Testis (tissue), 3 donors: ENCODE measurements around the gene LHFPL3. TPM values are rescaled to one million over a fixed set of nuclear protein-coding genes. Genes with fewer than 3 reads are reported as not detected.

Source experiments
- DNase-seq: peaks from one replicate; pipeline ENCODE4 v3.0.0-alpha.2; 2019
- H3K27ac ChIP-seq, 2 donors: fragments of 200-600 bp; sonication (generic); one replicate each; pipeline ENCODE4 v1.5.1; 2019
- H3K27me3 ChIP-seq: fragments of 200-600 bp; sonication (generic); one replicate; pipeline ENCODE4 v1.5.1; 2019
- H3K36me3 ChIP-seq: fragments of 200-600 bp; sonication (generic); one replicate; pipeline ENCODE4 v1.5.1; 2017; ENCODE audit warnings: low read depth; ENCODE audit errors: missing control alignments
- H3K4me1 ChIP-seq: fragments of 200-600 bp; sonication (generic); one replicate; pipeline ENCODE4 v1.5.1; 2019
- H3K4me3 ChIP-seq, 2 donors: fragments of 200-600 bp; sonication (generic); one replicate each; pipeline ENCODE4 v1.5.1; 2017 to 2019
- H3K9me3 ChIP-seq: fragments of 200-600 bp; sonication (generic); one replicate; pipeline ENCODE4 v1.5.1; 2017
- POLR2A ChIP-seq: fragments of 450-650 bp; IDR thresholded peaks from one replicate; pipeline ENCODE4 v1.6.1; 2017; ENCODE audit warnings: antibody characterized with exemption, mild to moderate bottlenecking, moderate library complexity
- WGBS, 2 donors: methylation state at CpG; one replicate each; pipeline ENCODE4 v1.1.5; 2018; 5-methylcytosine and 5-hydroxymethylcytosine counted together
- intact Hi-C: fragments of 100-400 bp; cut with DNase I; formaldehyde crosslinking; loops from one replicate; pipeline ENCODE4 v1.15.1; 2023; ENCODE audit warnings: low total_unique reads
- polyA plus RNA-seq: library from polyadenylated mRNA; stranded (reverse); fragments of 350-450 nt; fragmentation: Illumina TruSeq; extraction: RNeasy Lipid Tissue Mini Kit (QIAGEN cat#74804); gene quantifications from one replicate; pipeline ENCODE4 v1.2.3, GENCODE V29; 2014; ENCODE audit warnings: low read depth, low replicate concordance; ENCODE audit not compliant: insufficient read depth
- total RNA-seq, 2 donors: library from RNA; depleted of rRNA; stranded (reverse); fragments of >200 nt; gene quantifications; one replicate each; pipeline ENCODE4 v1.2.3, GENCODE V29; 2016
- TF ChIP-seq, protein P1 (sequence below), 3 experiments: fragments of 450-650 bp in 2 of 3; fragments of 200-600 bp in 1 of 3; sonication (generic) in 1 of 3; IDR thresholded peaks; one replicate each; pipeline ENCODE4 v1.5.1; 2016 to 2019; ENCODE audit warnings: antibody characterized with exemption in 3 of 3, mild to moderate bottlenecking in 2 of 3, moderate library complexity in 1 of 3

Gene LHFPL3
- total and polyA plus RNA-seq, 3 donors from 2014 or later, result 0.17 to 0.47 (median 0.19) TPM

GRCh38 chr7:104793066-104793465 is 464.7 kb downstream of the LHFPL3 start:
- H3K9me3 ChIP-seq, result no peaks in the 10 kb centered on the region
- DNase-seq, result no peak
- H3K27me3 ChIP-seq, result no peaks in the 10 kb centered on the region
- H3K4me1 ChIP-seq, result no peaks in the 10 kb centered on the region
- no peaks in the 10 kb centered on the region for H3K36me3 ChIP-seq
- H3K27ac ChIP-seq, result no peak overlapping the region
- intact Hi-C loops, result no loop called here
- 92 to 94% methylated on average over 7 of the region's 7 CpGs for WGBS, 2 donors
- TF ChIP-seq, protein P1, sequence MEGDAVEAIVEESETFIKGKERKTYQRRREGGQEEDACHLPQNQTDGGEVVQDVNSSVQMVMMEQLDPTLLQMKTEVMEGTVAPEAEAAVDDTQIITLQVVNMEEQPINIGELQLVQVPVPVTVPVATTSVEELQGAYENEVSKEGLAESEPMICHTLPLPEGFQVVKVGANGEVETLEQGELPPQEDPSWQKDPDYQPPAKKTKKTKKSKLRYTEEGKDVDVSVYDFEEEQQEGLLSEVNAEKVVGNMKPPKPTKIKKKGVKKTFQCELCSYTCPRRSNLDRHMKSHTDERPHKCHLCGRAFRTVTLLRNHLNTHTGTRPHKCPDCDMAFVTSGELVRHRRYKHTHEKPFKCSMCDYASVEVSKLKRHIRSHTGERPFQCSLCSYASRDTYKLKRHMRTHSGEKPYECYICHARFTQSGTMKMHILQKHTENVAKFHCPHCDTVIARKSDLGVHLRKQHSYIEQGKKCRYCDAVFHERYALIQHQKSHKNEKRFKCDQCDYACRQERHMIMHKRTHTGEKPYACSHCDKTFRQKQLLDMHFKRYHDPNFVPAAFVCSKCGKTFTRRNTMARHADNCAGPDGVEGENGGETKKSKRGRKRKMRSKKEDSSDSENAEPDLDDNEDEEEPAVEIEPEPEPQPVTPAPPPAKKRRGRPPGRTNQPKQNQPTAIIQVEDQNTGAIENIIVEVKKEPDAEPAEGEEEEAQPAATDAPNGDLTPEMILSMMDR (IDR thresholded peaks at IDR 0.05), result no peak
- TF ChIP-seq POLR2A, result no peak
- H3K4me3 ChIP-seq, result no peak overlapping the region

- intact Hi-C loops, result no loop called here
- no peak for TF ChIP-seq POLR2A
- TF ChIP-seq, protein P1 (IDR thresholded peaks at IDR 0.05), result no peak
- 83 to 86% methylated on average over 3 of the region's 3 CpGs for WGBS, 2 donors
- H3K36me3 ChIP-seq, result no peaks in the 10 kb centered on the region
- no peaks in the 10 kb centered on the region for H3K9me3 ChIP-seq
- H3K4me3 ChIP-seq, result no peak overlapping the region
- DNase-seq, result no peak
- no peaks in the 10 kb centered on the region for H3K4me1 ChIP-seq
- no peak overlapping the region for H3K27ac ChIP-seq
- no peaks in the 10 kb centered on the region for H3K27me3 ChIP-seq
Measured at GRCh38 chr7:104794154-104794553, 465.8 kb downstream of the LHFPL3 start.

GRCh38 chr7:104794589-104794988 is 466.2 kb downstream of the LHFPL3 start:
- 73 to 92% methylated on average over 3 of the region's 3 CpGs for WGBS, 2 donors
- H3K4me3 ChIP-seq, result no peak overlapping the region
- no peaks in the 10 kb centered on the region for H3K36me3 ChIP-seq
- H3K9me3 ChIP-seq, result no peaks in the 10 kb centered on the region
- no peaks in the 10 kb centered on the region for H3K4me1 ChIP-seq
- no peak overlapping the region for H3K27ac ChIP-seq
- TF ChIP-seq POLR2A, result no peak
- TF ChIP-seq, protein P1 (IDR thresholded peaks at IDR 0.05), result no peak
- DNase-seq, result no peak
- H3K27me3 ChIP-seq, result no peaks in the 10 kb centered on the region
- intact Hi-C loops, result no loop called here

DNA sequence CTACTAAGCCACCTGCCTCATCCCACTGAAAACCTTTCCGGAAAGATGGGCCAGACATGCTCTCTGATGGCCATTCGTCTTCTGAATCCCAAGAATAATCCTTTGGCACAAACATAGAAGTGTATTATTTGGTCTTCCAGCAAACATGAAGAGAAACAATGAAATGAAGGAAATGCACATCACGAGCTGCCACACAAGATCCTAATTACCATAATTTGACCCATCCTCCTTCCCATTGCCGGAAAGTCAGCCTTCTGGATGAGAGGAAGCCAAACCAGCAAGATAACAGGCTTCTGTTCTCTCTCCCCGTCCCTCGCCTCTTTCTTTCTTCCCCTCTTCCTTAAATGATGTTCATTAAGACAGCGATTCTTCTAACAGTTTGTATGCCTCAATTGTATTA is 466.7 kb downstream of the LHFPL3 start:
- no peaks in the 10 kb centered on the region for H3K27me3 ChIP-seq
- H3K9me3 ChIP-seq, result no peaks in the 10 kb centered on the region
- no peak for DNase-seq
- H3K4me3 ChIP-seq, result no peak overlapping the region
- intact Hi-C loops, result no loop called here
- no peaks in the 10 kb centered on the region for H3K4me1 ChIP-seq
- TF ChIP-seq, protein P1 (IDR thresholded peaks at IDR 0.05), result no peak
- no peak for TF ChIP-seq POLR2A
- WGBS, 2 donors, result 74 to 77% methylated on average over 7 of the region's 7 CpGs
- no peak overlapping the region for H3K27ac ChIP-seq
- no peaks in the 10 kb centered on the region for H3K36me3 ChIP-seq

GRCh38 chr7:104795616-104796398 is 467.4 kb downstream of the LHFPL3 start:
- no peaks in the 10 kb centered on the region for H3K27me3 ChIP-seq
- intact Hi-C loops, result no loop called here
- H3K4me3 ChIP-seq, result no peak overlapping the region
- 84 to 89% methylated on average over 7 of the region's 7 CpGs for WGBS, 2 donors
- H3K9me3 ChIP-seq, result no peaks in the 10 kb centered on the region
- no peak for TF ChIP-seq POLR2A
- TF ChIP-seq, protein P1 (IDR thresholded peaks at IDR 0.05), result no peak
- H3K4me1 ChIP-seq, result no peaks in the 10 kb centered on the region
- H3K27ac ChIP-seq, result no peak overlapping the region
- DNase-seq, result no peak
- H3K36me3 ChIP-seq, result no peaks in the 10 kb centered on the region
